ENCODE measurements around the gene GRK4. TPM values are rescaled to one million over a fixed set of nuclear protein-coding genes. Genes with fewer than 3 reads are reported as not detected.

GRK4 gene
- total RNA-seq, 4 donors from 2014 or later: 1.0 to 9.4 (median 6.0) TPM; not detected in 1

DNA sequence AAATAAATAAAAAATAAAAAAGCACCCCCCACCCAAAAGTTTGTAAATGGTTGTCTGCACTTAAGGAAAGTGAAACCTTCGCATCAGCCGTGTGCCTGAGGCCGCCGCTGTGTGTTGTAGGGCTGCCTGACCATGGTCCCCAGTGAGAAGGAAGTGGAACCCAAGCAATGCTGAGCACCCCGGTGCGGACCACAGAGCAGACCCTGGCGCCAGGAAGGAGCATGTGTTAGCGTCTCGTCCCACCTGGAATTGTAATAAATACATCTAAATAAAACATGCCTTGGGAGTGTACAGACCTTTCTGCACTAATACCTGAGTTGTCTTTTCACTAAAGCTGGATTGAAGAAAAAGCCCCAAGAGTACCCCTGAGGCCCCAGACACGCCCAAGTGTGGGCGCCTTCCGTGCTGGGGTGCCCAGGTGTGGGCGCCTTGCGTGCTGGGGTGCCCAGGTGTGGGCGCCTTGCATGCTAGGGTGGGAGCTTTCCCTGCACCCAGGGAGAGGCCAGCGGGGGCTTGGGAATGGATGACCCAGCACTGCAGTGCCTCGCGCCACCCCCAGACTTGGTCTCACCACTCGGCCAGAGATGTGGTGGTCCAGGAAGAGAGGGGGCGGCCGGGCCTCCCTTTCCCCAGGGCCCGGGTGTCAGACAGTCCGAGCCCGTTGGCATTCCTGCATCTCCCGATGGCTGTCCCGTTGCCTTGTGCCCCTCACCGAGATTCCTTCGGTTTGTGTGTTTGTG is 77.3 kb downstream of the GRK4 start:
- no peak for DNase-seq
- Histone ChIP-seq H3K9me3 (no peaks in the 10 kb centered on the region), H3K36me3 (no peaks in the 10 kb centered on the region), H3K27me3 (no peaks in the 10 kb centered on the region), H3K27ac (no peak overlapping the region), H3K4me1 (no peaks in the 10 kb centered on the region), H3K4me3 (no peak overlapping the region)
- intact Hi-C loops (cut with DNase I; ENCODE audit: low total_unique reads): no loop called here
- TF ChIP-seq, protein P1, sequence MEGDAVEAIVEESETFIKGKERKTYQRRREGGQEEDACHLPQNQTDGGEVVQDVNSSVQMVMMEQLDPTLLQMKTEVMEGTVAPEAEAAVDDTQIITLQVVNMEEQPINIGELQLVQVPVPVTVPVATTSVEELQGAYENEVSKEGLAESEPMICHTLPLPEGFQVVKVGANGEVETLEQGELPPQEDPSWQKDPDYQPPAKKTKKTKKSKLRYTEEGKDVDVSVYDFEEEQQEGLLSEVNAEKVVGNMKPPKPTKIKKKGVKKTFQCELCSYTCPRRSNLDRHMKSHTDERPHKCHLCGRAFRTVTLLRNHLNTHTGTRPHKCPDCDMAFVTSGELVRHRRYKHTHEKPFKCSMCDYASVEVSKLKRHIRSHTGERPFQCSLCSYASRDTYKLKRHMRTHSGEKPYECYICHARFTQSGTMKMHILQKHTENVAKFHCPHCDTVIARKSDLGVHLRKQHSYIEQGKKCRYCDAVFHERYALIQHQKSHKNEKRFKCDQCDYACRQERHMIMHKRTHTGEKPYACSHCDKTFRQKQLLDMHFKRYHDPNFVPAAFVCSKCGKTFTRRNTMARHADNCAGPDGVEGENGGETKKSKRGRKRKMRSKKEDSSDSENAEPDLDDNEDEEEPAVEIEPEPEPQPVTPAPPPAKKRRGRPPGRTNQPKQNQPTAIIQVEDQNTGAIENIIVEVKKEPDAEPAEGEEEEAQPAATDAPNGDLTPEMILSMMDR (IDR thresholded peaks at IDR 0.05): no peak
- TF ChIP-seq POLR2A (IDR thresholded peaks at IDR 0.05): no peak

DNA sequence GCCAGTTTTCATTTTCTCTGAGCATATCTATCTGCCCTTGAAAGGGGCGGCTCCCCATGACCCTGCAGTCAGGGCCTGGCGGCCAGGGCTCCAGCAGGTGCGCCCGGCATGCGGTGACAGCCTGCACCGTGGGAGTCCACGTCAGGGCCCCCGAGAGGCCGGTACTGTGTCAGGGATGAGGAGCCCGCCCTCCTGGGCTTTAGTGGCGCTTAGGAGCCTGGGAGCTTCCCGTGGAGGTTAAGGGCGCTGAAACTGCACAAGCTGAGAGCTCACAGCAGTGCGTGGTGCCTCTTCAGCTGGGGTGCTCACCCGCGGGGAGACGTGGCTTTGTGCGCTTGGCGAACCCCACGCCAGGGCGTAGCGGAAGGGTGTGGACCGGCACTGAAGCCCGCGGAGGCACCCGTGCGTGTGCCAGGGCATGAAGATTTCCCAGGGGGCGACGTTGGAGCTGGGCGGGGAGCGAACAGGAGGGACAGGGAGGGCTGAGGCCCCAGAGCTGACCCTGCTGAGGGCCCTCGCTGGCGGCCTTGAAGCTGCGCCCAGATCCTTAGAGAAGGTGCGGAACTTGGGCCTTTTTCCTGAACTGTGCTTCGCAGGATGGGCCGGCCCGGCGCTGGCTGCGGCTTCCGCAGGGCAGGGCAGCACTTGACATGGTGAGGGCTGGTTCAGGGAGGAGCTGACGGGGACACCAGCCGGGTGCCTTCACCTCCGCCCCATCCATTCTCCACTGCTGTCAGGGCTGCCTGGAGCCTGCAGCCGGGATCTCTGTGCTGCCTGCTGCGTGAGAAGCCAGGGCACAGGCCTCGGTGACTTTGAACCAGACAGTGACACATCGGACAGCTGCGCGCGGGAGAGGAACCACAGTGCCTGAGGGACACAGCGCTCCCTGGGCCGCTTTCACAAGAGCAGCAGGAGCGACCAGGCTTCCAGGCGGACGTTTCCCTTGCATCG is 78.1 kb downstream of the GRK4 start:
- H3K4me3 ChIP-seq: peak overlapping the region; percentile 24 to 38
- intact Hi-C loops (cut with DNase I; ENCODE audit: low total_unique reads): no loop called here
- H3K36me3 ChIP-seq: no peaks in the 10 kb centered on the region
- H3K27ac ChIP-seq: peak overlapping the region in 1 of 2 donors; percentile 50
- no peaks in the 10 kb centered on the region for H3K9me3 ChIP-seq
- no peaks in the 10 kb centered on the region for H3K27me3 ChIP-seq
- peak in 1 of 2 donors; percentile 28 for DNase-seq
- TF ChIP-seq, protein P1 (IDR thresholded peaks at IDR 0.05): no peak
- no peak for TF ChIP-seq POLR2A (IDR thresholded peaks at IDR 0.05)
- H3K4me1 ChIP-seq: no peaks in the 10 kb centered on the region

DNA sequence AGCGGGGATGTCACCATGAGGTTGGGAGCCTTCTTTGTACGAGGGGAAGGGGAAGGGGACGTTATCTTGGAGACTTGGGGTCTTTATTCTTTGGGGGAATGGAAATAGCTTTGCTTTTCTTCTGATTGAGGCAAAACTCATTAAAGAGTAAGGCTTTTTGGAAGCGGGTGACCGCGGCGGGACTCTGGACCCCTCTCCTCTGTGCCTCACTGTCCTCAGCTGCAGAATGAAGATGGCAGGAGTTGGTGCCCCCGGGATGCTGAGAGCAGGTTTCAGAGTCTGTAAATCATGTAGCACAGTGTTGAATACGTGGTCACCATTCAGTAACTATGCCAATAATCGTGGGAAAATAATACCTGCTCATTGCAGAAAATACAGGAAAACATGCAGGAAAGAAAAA is 78.9 kb downstream of the GRK4 start:
- intact Hi-C loops (cut with DNase I; ENCODE audit: low total_unique reads): no loop called here
- Histone ChIP-seq H3K9me3 (no peaks in the 10 kb centered on the region), H3K4me1 (no peaks in the 10 kb centered on the region), H3K27ac (peak overlapping the region in 1 of 2 donors; percentile 50), H3K27me3 (no peaks in the 10 kb centered on the region), H3K36me3 (no peaks in the 10 kb centered on the region), H3K4me3 (peak overlapping the region; percentile 24 to 38)
- no peak for TF ChIP-seq POLR2A (IDR thresholded peaks at IDR 0.05)
- TF ChIP-seq, protein P1 (IDR thresholded peaks at IDR 0.05): no peak
- no peak for DNase-seq

DNA sequence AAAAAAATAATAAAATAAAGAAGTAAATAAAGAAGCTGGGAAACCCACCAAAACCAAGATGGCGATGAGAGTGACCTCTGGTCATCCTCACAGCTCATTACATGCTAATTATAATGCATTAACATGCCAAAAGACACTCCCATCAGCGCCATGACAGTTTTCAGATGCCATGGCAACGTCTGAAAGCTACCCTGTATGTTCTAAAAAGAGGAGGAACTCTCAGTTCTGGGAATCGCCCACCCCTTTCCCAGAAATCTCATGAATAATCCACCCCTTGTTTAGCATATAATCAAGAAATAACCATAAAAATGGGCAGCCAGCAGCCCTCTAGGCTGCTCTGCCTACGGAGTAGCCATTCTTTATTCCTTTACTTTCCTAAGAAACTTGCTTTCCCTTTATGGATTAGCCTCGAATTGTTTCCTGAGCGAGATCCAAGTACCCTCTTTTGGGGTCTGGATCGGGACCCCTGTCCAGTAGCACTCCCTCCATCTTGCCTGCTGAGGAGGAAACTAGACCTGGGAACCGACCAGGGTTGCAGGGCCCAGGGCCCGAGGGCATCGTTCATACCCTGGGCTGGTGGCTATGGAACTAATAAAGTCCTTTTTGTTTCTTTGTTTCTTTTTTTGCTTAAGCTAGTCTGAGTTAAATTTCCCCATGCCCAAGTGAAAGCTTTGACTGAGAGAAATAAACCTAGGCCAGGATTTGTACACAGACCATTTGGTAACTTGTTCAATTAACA is 80.1 kb downstream of the GRK4 start:
- intact Hi-C loops (cut with DNase I; ENCODE audit: low total_unique reads): no loop called here
- TF ChIP-seq, protein P1 (IDR thresholded peaks at IDR 0.05): no peak
- TF ChIP-seq POLR2A (IDR thresholded peaks at IDR 0.05): no peak
- Histone ChIP-seq H3K4me3 (no peak overlapping the region), H3K27ac (no peak overlapping the region), H3K4me1 (no peaks in the 10 kb centered on the region), H3K36me3 (no peaks in the 10 kb centered on the region), H3K9me3 (no peaks in the 10 kb centered on the region), H3K27me3 (no peaks in the 10 kb centered on the region)
- no peak for DNase-seq
